Activated CD4-positive, alpha-beta T cell treated with anti-CD3 and anti-CD28 coated beads, Interleukin-2, amount 50 U/mL, for 24 hours (primary cell): ENCODE results near the gene TTC32.

Experiments
- DNase-seq, 2 donors: peaks; one replicate each; pipeline ENCODE4 v3.0.0-alpha.2; 2020; ENCODE audit warnings: low read depth in 1 of 2, low spot score in 1 of 2

TTC32 gene

DNA sequence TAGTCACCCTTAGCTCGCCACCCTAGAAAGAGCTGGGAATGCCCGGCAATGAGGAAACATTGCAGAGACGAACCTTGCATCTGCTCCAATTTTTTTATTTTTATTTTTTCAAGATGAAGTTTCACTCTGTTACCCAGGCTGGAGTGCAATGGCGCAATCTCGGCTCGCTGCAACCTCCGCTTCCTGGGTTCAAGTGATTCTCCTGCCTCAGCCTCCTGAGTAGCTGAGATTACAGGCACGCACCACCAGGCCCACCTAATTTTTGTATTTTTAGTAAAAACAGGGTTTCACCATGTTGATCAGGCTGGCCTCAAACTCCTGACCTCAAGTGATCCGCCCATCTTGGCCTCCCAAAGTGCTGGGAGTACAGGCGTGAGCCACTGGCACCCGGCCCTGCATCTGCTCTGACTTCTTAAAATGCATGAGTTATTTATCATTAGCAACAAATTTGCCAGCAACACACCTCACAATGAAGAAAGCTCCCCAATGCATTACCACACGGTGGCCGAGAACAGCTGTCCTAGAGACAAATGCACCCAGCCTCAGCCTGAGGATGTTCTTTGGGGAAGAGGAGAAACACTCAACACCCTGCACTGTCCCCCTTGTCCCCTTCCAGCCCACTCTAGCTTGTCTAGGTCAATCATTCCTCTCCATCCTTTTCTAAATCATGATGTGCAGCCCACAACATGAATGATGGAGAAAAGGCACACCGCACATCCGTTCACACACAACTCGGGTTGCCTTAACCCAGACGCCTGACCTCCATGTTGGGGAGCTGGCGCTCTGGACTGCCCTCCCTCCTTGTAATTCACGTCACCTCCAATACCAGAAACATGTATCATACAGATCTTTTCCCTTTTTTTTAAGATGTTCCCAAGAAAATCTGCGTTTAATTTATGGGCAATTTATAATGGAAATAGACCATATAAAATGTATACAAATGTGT lies 46.9 kb downstream of the TTC32 start:
- no peak for DNase-seq

DNA sequence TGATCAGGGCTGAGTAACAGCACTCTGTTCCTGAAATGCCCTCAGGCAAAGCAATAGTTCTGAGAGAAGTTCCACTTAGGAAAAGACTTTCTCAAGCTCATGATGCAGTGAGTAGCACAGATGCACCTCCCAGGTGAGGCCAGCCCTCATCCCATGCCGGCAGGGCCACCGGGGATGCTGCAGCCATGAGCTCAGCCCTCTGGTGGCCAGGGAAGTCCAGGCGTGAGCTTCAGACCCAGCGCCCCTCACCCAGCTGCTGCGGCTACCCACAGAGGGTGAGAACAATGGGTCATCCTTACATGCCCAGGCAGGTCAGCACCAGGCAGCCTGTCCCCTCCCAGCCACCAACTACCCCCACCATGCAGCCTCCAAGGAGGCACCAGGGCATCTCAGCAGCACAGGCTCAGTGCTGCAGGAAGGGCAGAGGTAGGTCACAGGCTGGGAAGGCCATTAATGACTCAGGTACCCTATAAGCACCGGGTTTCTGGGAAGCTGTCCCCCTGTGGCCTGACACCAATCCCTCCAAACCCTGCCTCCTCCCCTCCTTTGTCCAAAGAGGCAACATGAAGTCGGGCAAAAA lies 50.6 kb downstream of the TTC32 start:
- no peak for DNase-seq

DNA sequence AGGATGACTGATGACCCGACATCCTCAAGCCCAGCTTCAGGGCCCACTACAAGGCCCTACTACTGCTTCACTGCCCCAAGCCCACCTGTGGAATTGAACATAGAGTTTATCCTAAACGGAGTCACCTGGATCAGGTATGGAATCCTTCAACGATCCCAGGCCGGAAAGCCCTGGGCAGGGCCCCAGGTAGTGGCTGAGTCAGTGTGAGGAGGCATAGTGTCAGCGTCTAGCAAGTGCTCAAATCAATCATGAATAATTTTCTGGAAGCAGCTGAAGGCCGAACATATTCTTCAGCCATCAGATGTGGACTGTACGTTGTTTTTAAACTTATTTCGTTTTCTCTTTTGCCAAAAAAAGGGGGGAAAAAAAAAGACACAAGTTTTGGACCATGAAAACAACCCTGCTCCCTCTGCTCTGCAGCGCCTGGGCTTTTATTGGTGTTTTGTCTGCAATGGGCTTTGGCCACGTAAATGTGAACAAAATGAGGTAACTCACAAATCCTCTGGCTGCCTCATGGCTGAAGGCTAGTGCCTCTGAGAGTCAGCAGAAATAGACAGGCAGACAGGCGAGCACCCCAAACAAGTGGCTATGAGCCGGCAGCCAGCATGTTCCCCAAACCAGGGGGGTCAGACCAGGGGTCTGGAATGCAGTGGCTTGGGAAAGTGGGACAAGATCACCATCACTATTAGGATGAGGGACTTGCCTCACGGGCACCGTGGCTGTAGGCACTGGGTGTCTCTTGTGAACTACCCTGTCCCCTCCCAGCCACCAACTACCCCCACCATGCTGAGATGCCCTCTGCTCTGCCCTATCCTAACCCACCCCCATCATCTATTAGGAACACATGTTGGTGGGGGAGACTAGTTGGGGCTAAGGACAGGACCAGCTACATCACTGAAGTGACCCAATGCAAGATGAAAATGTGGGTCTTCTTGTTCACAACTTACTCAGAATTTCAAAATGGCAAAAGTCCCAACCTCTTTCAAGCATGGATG lies 51.4 kb downstream of the TTC32 start:
- DNase-seq, result no peak

DNA sequence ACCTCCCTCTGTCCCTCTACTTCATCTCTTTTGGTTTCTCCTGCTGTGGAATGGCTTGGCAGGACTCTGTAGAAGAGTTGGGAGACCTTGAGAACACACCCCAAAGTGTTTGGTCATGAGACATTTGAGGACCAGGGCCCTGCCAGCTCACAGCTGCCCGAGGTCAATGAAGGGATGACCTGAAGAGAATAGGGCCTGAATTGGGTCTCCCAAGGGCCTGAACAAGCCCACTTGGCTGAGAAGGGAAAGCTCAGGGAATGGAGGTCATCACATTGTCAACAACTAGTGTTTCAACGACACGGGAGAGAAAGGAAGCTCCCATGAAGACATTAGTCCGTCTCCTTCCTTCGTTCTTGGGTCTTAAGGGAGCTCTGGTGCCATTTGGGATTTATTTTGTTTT lies 52.8 kb downstream of the TTC32 start:
- no peak for DNase-seq

DNA sequence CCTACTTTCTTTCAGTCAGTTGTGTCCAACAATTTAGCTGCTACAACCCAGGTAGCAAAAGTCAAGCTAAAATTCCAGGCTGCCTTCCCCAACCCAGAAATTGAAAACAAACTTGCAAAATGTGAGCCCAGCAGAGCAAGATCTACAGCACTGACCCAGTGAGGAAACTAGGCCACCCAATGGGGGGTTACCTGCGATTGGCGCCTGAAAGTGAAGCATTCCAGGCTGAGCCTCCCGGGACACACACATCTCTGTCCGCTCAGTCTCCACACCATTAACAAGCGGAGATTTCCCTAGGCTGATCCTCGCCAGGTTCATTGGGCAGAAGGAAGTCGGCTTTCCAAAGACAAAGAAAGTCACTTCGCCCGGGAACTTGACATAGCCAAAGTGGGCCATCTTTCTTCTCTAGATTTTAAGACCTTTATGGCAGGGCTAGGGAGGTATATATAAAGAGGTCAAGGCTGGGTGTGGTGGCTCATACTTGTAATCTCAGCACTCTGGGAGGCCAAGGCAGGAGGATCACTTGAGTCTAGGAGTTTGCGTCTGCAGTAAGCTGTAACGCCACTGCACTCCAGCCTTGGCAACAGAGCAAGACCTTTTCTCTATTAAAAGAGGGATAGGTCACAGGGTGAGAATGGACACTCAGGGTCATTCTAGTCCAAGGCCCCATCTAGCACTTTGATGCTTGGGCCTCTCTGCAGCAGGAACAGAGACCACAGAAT lies 53.6 kb downstream of the TTC32 start:
- DNase-seq, result no peak

DNA sequence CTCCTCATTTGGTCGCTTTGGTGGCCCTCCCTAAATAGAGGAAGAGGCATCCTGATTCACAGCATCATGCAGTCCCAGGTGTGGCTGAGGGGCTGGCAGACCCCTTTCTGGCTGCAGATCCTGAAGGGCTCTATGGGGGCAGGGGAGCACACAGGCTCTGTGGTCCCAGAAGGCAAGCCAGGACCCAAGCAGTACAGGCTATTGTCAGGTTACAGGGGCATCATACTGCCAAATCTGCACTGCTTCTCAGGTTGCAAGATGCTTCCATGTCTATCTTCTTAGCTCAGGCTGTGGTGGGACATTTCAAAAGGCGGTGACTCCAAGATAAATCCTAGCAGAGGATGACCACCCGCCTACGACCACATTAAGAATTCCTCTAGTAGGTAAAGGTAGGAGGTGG lies 54.3 kb downstream of the TTC32 start:
- DNase-seq, result no peak
